ENCODE measurements around the gene BCR. TPM values are rescaled to one million over a fixed set of nuclear protein-coding genes. Genes with fewer than 3 reads are reported as not detected.

The BCR gene
- polyA plus RNA-seq: 53.6 and 57.5 TPM in 2 replicates
- 103 and 118 TPM in 2 replicates for polyA minus RNA-seq

- Histone ChIP-seq H3K27ac (ENCODE audit: low read length) (peak within 1 kb of the TSS; percentile 83), H3K9me3 (ENCODE audit: low read length) (no peaks in the 10 kb centered on the region), H3K27me3 (ENCODE audit: insufficient read depth, low read depth, low read length) (no peaks in the 10 kb centered on the region), H3K9ac (ENCODE audit: low read length) (peak within 1 kb of the TSS; percentile 84), H3K4me2 (ENCODE audit: low read length) (peak within 1 kb of the TSS; percentile 100), H4K20me1 (ENCODE audit: insufficient read depth) (peaks cover 30% of the 10 kb centered on the region), H3K4me3 (ENCODE audit: low read length) (peak within 1 kb of the TSS; percentile 91), H3K36me3 (ENCODE audit: insufficient read depth, low read length) (no peaks in the 10 kb centered on the region), H3K79me2 (replicated peaks; ENCODE audit: insufficient read depth, low read length) (peaks cover 41% of the 10 kb centered on the region), H2AFZ (ENCODE audit: low read depth, low read length) (peak within 1 kb of the TSS; percentile 60), H3F3A (ENCODE audit: insufficient read depth, low read length, poor library complexity, severe bottlenecking) (no peaks in the 10 kb centered on the region), H3K9me2 (ENCODE audit: insufficient read depth, low read length) (no peaks in the 10 kb centered on the region)
- no peak for TF ChIP-seq EZH2 (IDR thresholded peaks at IDR 0.05; ENCODE audit: borderline replicate concordance, insufficient read depth, low read length, poor library complexity, severe bottlenecking)
- TF ChIP-seq RAD21 (conservative IDR thresholded peaks at IDR 0.05): peak; percentile 29
- TF ChIP-seq CTCF (IDR thresholded peaks at IDR 0.05; ENCODE audit: poor library complexity, severe bottlenecking): peak; percentile 18
- TF ChIP-seq POLR2AphosphoS5 (IDR thresholded peaks at IDR 0.05): no peak
- TF ChIP-seq MXI1 (conservative IDR thresholded peaks at IDR 0.05; ENCODE audit: poor library complexity, severe bottlenecking): peak; percentile 27
- TF ChIP-seq SMC3 (conservative IDR thresholded peaks at IDR 0.05; ENCODE audit: poor library complexity): no peak
- peak; percentile 62 for TF ChIP-seq EP300 (conservative IDR thresholded peaks at IDR 0.05; ENCODE audit: poor library complexity, severe bottlenecking)
- no peak for TF ChIP-seq TAF1 (IDR thresholded peaks at IDR 0.05; ENCODE audit: low read depth)
- no peak for TF ChIP-seq REST (IDR thresholded peaks at IDR 0.05; ENCODE audit: borderline replicate concordance)
Observed at GRCh38 chr22:23180301-23180892, at the start of gene BCR. BCR (plus strand) TSS chr22:23180509; CDS start chr22:23180961, 452 bp downstream.

- H4K20me1 ChIP-seq (ENCODE audit: insufficient read depth): no peaks in the 10 kb centered on the region
- no peaks in the 10 kb centered on the region for H3K9me2 ChIP-seq (ENCODE audit: insufficient read depth, low read length)
- H3K36me3 ChIP-seq (ENCODE audit: insufficient read depth, low read length): no peaks in the 10 kb centered on the region
- H3K4me2 ChIP-seq (ENCODE audit: low read length): no peak overlapping the region
- peak overlapping the region; percentile 31 for H3K27ac ChIP-seq (ENCODE audit: low read length)
- no peak overlapping the region for H3K4me3 ChIP-seq (ENCODE audit: low read length)
- no peaks in the 10 kb centered on the region for H3K27me3 ChIP-seq (ENCODE audit: insufficient read depth, low read depth, low read length)
- no peaks in the 10 kb centered on the region for H3F3A ChIP-seq (ENCODE audit: insufficient read depth, low read length, poor library complexity, severe bottlenecking)
- H3K79me2 ChIP-seq (replicated peaks; ENCODE audit: insufficient read depth, low read length): no peaks in the 10 kb centered on the region
- TF ChIP-seq EZH2 (IDR thresholded peaks at IDR 0.05; ENCODE audit: borderline replicate concordance, insufficient read depth, low read length, poor library complexity, severe bottlenecking) (no peak), CTCF (IDR thresholded peaks at IDR 0.05; ENCODE audit: poor library complexity, severe bottlenecking) (no peak), SMC3 (conservative IDR thresholded peaks at IDR 0.05; ENCODE audit: poor library complexity) (no peak), MXI1 (conservative IDR thresholded peaks at IDR 0.05; ENCODE audit: poor library complexity, severe bottlenecking) (no peak), POLR2AphosphoS5 (IDR thresholded peaks at IDR 0.05) (no peak), RAD21 (conservative IDR thresholded peaks at IDR 0.05) (no peak), TAF1 (IDR thresholded peaks at IDR 0.05; ENCODE audit: low read depth) (no peak), REST (IDR thresholded peaks at IDR 0.05; ENCODE audit: borderline replicate concordance) (no peak), EP300 (conservative IDR thresholded peaks at IDR 0.05; ENCODE audit: poor library complexity, severe bottlenecking) (no peak)
- H2AFZ ChIP-seq (ENCODE audit: low read depth, low read length): no peak overlapping the region
- H3K9me3 ChIP-seq (ENCODE audit: low read length): no peaks in the 10 kb centered on the region
- H3K9ac ChIP-seq (ENCODE audit: low read length): peak overlapping the region; percentile 26
Observed at GRCh38 chr22:23130697-23131096, 49.6 kb upstream of the BCR start.
